K562 (cell line): Measurements from ENCODE around the gene NFATC1.

Source experiments
- JUNB ChIP-seq: fragments of 450-650 bp; formaldehyde crosslinking; conservative IDR thresholded peaks from 2 replicates; pipeline ENCODE4 v1.4.0; 2020; ENCODE audit warnings: mild to moderate bottlenecking
- MEF2D ChIP-seq: conservative IDR thresholded peaks from 2 replicates; pipeline ENCODE4 v1.6.1; 2016; ENCODE audit warnings: low read depth, missing genetic modification characterization, missing compliant biosample characterization
- MTA2 ChIP-seq: fragments of 450-650 bp; IDR thresholded peaks from 2 replicates; pipeline ENCODE4 v1.6.1; 2016; ENCODE audit warnings: low read depth
- ZBTB8A ChIP-seq: fragments of 450-650 bp; IDR thresholded peaks from 2 replicates; pipeline ENCODE4 v1.6.1; 2018; ENCODE audit warnings: mild to moderate bottlenecking, moderate library complexity; ENCODE audit not compliant: partially characterized antibody
- ZNF12 ChIP-seq: sonication (generic); formaldehyde crosslinking; IDR thresholded peaks from 2 replicates; pipeline ENCODE4 v1.4.0; 2020; ENCODE audit warnings: mild to moderate bottlenecking, missing genetic modification reagents
- ZSCAN32 ChIP-seq: fragments of 450-650 bp; formaldehyde crosslinking; IDR thresholded peaks from 2 replicates; pipeline ENCODE4 v1.4.0; 2020; ENCODE audit warnings: mild to moderate bottlenecking, moderate library complexity

GRCh38 chr18:79442508-79443221 is 46.9 kb downstream of the NFATC1 start:
- TF ChIP-seq MEF2D, result no peak
- TF ChIP-seq JUNB (CRISPR knock-in tag), result no peak
- no peak for TF ChIP-seq MTA2
- TF ChIP-seq ZSCAN32 (CRISPR knock-in tag), result no peak
- no peak for TF ChIP-seq ZNF12 (CRISPR knock-in tag)
- no peak for TF ChIP-seq ZBTB8A
